ENCODE measurements around the gene KCNMA1.

KCNMA1 gene

DNA sequence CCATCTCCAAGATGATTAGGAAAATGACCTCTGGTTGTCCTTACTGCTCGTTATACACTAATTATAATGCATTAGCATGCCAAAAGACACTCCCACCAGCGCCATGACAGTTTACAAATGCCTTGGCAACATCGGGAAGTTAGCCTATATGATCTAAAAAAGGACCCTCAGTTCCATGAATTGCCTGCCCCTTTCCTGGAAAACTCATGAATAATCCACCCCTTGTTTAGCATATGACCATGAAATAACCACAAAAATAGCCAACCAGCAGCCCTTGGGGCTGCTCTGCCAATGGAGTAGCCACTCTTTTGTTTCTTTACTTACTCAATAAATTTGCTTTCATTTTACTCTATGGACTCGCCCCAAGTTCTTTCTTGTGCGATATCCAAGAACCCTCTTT, 41.6 kb upstream of the KCNMA1 start:
- H3K4me1 ChIP-seq (ENCODE audit: low read depth, poor library complexity, severe bottlenecking) = no peaks in the 10 kb centered on the region
- H3K9ac ChIP-seq = no peak overlapping the region
- no peaks in the 10 kb centered on the region for H4K20me1 ChIP-seq (ENCODE audit: insufficient read depth)
- no peak overlapping the region for H3K4me3 ChIP-seq (IDR thresholded peaks at IDR 0.05; ENCODE audit: insufficient read depth, low read depth, low read length)
- H3K36me3 ChIP-seq (ENCODE audit: insufficient read depth) = no peaks in the 10 kb centered on the region
- H2AFZ ChIP-seq (ENCODE audit: low read depth) = no peak overlapping the region
- H3K79me2 ChIP-seq (ENCODE audit: insufficient read depth, low read depth) = no peaks in the 10 kb centered on the region
- TF ChIP-seq, protein P1, sequence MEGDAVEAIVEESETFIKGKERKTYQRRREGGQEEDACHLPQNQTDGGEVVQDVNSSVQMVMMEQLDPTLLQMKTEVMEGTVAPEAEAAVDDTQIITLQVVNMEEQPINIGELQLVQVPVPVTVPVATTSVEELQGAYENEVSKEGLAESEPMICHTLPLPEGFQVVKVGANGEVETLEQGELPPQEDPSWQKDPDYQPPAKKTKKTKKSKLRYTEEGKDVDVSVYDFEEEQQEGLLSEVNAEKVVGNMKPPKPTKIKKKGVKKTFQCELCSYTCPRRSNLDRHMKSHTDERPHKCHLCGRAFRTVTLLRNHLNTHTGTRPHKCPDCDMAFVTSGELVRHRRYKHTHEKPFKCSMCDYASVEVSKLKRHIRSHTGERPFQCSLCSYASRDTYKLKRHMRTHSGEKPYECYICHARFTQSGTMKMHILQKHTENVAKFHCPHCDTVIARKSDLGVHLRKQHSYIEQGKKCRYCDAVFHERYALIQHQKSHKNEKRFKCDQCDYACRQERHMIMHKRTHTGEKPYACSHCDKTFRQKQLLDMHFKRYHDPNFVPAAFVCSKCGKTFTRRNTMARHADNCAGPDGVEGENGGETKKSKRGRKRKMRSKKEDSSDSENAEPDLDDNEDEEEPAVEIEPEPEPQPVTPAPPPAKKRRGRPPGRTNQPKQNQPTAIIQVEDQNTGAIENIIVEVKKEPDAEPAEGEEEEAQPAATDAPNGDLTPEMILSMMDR (conservative IDR thresholded peaks at IDR 0.05; ENCODE audit: low read depth, low read length) = no peak
- no peak overlapping the region for H3K4me2 ChIP-seq
- no peak overlapping the region for H3K27ac ChIP-seq
- no peaks in the 10 kb centered on the region for H3K27me3 ChIP-seq (ENCODE audit: insufficient read depth, low read depth)

DNA sequence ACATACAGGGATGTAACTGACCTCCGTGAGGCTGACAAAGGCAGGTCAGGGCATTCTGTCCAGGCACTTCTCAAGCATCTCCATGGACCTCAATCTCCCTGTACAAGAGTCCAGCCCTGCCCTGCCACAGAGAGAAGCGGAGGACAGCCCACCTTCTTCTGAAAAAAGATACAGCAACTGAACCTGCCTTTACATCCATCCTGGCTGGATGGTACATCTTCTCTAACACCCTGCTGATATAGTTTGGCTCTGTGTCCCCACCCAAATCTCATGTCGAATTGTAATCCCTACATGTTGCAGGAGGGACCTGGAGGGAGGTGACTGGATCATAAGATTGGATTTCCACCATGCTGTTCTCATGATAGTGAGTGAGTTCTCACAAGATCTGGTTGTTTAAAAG, 40.5 kb upstream of the KCNMA1 start:
- no peaks in the 10 kb centered on the region for H3K4me1 ChIP-seq (ENCODE audit: low read depth, poor library complexity, severe bottlenecking)
- H3K27me3 ChIP-seq (ENCODE audit: insufficient read depth, low read depth) = no peaks in the 10 kb centered on the region
- no peak overlapping the region for H3K4me2 ChIP-seq
- no peaks in the 10 kb centered on the region for H3K79me2 ChIP-seq (ENCODE audit: insufficient read depth, low read depth)
- no peaks in the 10 kb centered on the region for H4K20me1 ChIP-seq (ENCODE audit: insufficient read depth)
- no peak overlapping the region for H3K4me3 ChIP-seq (IDR thresholded peaks at IDR 0.05; ENCODE audit: insufficient read depth, low read depth, low read length)
- no peak overlapping the region for H3K27ac ChIP-seq
- TF ChIP-seq, protein P1 (conservative IDR thresholded peaks at IDR 0.05; ENCODE audit: low read depth, low read length) = no peak
- H2AFZ ChIP-seq (ENCODE audit: low read depth) = no peak overlapping the region
- H3K36me3 ChIP-seq (ENCODE audit: insufficient read depth) = no peaks in the 10 kb centered on the region
- H3K9ac ChIP-seq = no peak overlapping the region

DNA sequence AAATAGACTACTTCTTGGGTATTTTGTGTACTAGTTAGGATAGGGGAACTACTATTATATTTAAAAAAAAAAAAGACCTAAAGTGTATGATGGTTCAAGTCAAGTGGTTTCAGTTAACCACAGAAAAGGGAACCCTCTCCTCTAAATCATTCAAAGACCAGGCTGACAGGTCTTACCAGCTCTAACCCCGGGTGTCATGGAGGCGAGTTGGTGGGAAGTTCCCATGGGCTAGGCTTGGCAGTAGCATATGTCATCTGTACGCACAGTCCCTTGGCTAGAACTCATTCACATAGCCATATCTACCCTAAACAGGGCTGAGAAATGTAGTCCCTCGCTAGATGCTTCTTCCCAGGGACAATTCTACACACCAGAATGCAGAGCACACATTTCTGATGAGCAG, 37.7 kb upstream of the KCNMA1 start:
- no peak overlapping the region for H3K9ac ChIP-seq
- no peak overlapping the region for H3K27ac ChIP-seq
- no peak overlapping the region for H3K4me2 ChIP-seq
- TF ChIP-seq, protein P1 (conservative IDR thresholded peaks at IDR 0.05; ENCODE audit: low read depth, low read length) = no peak
- H3K4me1 ChIP-seq (ENCODE audit: low read depth, poor library complexity, severe bottlenecking) = no peaks in the 10 kb centered on the region
- no peaks in the 10 kb centered on the region for H4K20me1 ChIP-seq (ENCODE audit: insufficient read depth)
- H3K27me3 ChIP-seq (ENCODE audit: insufficient read depth, low read depth) = no peaks in the 10 kb centered on the region
- no peak overlapping the region for H2AFZ ChIP-seq (ENCODE audit: low read depth)
- H3K79me2 ChIP-seq (ENCODE audit: insufficient read depth, low read depth) = no peaks in the 10 kb centered on the region
- no peaks in the 10 kb centered on the region for H3K36me3 ChIP-seq (ENCODE audit: insufficient read depth)
- no peak overlapping the region for H3K4me3 ChIP-seq (IDR thresholded peaks at IDR 0.05; ENCODE audit: insufficient read depth, low read depth, low read length)

GRCh38 chr10:77673515-77674140, 36.0 kb upstream of the KCNMA1 start:
- H3K36me3 ChIP-seq (ENCODE audit: insufficient read depth) = no peaks in the 10 kb centered on the region
- TF ChIP-seq, protein P1 (conservative IDR thresholded peaks at IDR 0.05; ENCODE audit: low read depth, low read length) = no peak
- H3K27me3 ChIP-seq (ENCODE audit: insufficient read depth, low read depth) = no peaks in the 10 kb centered on the region
- H3K4me3 ChIP-seq (IDR thresholded peaks at IDR 0.05; ENCODE audit: insufficient read depth, low read depth, low read length) = no peak overlapping the region
- H2AFZ ChIP-seq (ENCODE audit: low read depth) = no peak overlapping the region
- no peak overlapping the region for H3K4me2 ChIP-seq
- no peaks in the 10 kb centered on the region for H3K4me1 ChIP-seq (ENCODE audit: low read depth, poor library complexity, severe bottlenecking)
- no peak overlapping the region for H3K27ac ChIP-seq
- no peaks in the 10 kb centered on the region for H4K20me1 ChIP-seq (ENCODE audit: insufficient read depth)
- no peaks in the 10 kb centered on the region for H3K79me2 ChIP-seq (ENCODE audit: insufficient read depth, low read depth)
- no peak overlapping the region for H3K9ac ChIP-seq

Measured in KMS-11 (cell line).